H9 (cell line): ENCODE results near the gene NTRK2. TPM values are rescaled to one million over a fixed set of nuclear protein-coding genes. Genes with fewer than 3 reads are reported as not detected.

ENCODE experiments used
- DNase-seq: peaks from one replicate; pipeline ENCODE4 v3.0.0-alpha.2; 2017
- H2AFZ ChIP-seq: one replicate; pipeline ENCODE4 v1.6.1; 2013; ENCODE audit warnings: mild to moderate bottlenecking, low read length, control low read depth, moderate library complexity
- H2AK5ac ChIP-seq: 2 replicates; pipeline ENCODE4 v1.6.1; 2013; ENCODE audit warnings: low read length, control low read depth, mixed read lengths; ENCODE audit not compliant: insufficient read length
- H2BK120ac ChIP-seq: one replicate; pipeline ENCODE4 v1.6.1; 2013; ENCODE audit warnings: low read depth, mild to moderate bottlenecking, low read length, control low read depth, inconsistent platforms; ENCODE audit not compliant: poor library complexity, severe bottlenecking
- H2BK12ac ChIP-seq: 2 replicates; pipeline ENCODE4 v1.6.1; 2013; ENCODE audit warnings: low read length, control low read depth, mixed read lengths, low read depth; ENCODE audit not compliant: insufficient read length
- H2BK15ac ChIP-seq: 2 replicates; pipeline ENCODE4 v1.6.1; 2013; ENCODE audit warnings: low read depth, low read length, control low read depth
- H2BK20ac ChIP-seq: one replicate; pipeline ENCODE4 v1.6.1; 2013; ENCODE audit warnings: low read depth, mild to moderate bottlenecking, low read length, control low read depth, inconsistent platforms; ENCODE audit not compliant: poor library complexity, severe bottlenecking
- H2BK5ac ChIP-seq: 2 replicates; pipeline ENCODE4 v1.6.1; 2013; ENCODE audit warnings: low read length, control low read depth, mixed read lengths; ENCODE audit not compliant: insufficient read length
- H3K14ac ChIP-seq: 2 replicates; pipeline ENCODE4 v1.6.1; 2013; ENCODE audit warnings: low read length, control low read depth; ENCODE audit not compliant: insufficient read depth
- H3K18ac ChIP-seq: 2 replicates; pipeline ENCODE4 v1.6.1; 2013; ENCODE audit warnings: low read depth, mild to moderate bottlenecking, mixed read lengths, low read length, control low read depth; ENCODE audit not compliant: insufficient read length
- H3K23ac ChIP-seq: 2 replicates; pipeline ENCODE4 v1.6.1; 2013; ENCODE audit warnings: low read length, control low read depth, mixed read lengths, low read depth; ENCODE audit not compliant: insufficient read length
- H3K23me2 ChIP-seq: 2 replicates; pipeline ENCODE4 v1.6.1; 2013; ENCODE audit warnings: low read depth, mild to moderate bottlenecking, mixed read lengths, low read length, control low read depth; ENCODE audit not compliant: insufficient read length, poor library complexity, severe bottlenecking
- H3K27ac ChIP-seq: 2 replicates; pipeline ENCODE4 v1.5.1; 2013; ENCODE audit warnings: low read length, control low read depth, mixed read lengths, low read depth; ENCODE audit not compliant: insufficient read length
- H3K27me3 ChIP-seq: 2 replicates; pipeline ENCODE4 v1.6.1; 2013; ENCODE audit warnings: low read length, control low read depth, inconsistent platforms; ENCODE audit not compliant: insufficient read depth
- H3K4ac ChIP-seq: 2 replicates; pipeline ENCODE4 v1.6.1; 2013; ENCODE audit warnings: low read depth, mild to moderate bottlenecking, control low read depth, inconsistent platforms, low read length, moderate library complexity
- H3K4me1 ChIP-seq: 2 replicates; pipeline ENCODE4 v1.6.1; 2013; ENCODE audit warnings: low read length, control low read depth, inconsistent platforms; ENCODE audit not compliant: insufficient read depth
- H3K4me2 ChIP-seq: 2 replicates; pipeline ENCODE4 v1.6.1; 2013; ENCODE audit warnings: low read length, control low read depth, mixed read lengths; ENCODE audit not compliant: insufficient read length, insufficient read depth
- H3K56ac ChIP-seq: 2 replicates; pipeline ENCODE4 v1.6.1; 2013; ENCODE audit warnings: low read depth, mild to moderate bottlenecking, mixed read lengths, low read length, control low read depth; ENCODE audit not compliant: insufficient read length
- H3K79me1 ChIP-seq: 2 replicates; pipeline ENCODE4 v1.6.1; 2013; ENCODE audit warnings: low read depth, mild to moderate bottlenecking, moderate library complexity, low read length, control low read depth, inconsistent platforms; ENCODE audit not compliant: insufficient read depth, poor library complexity, severe bottlenecking
- H3K79me2 ChIP-seq: 2 replicates; pipeline ENCODE4 v1.6.1; 2013; ENCODE audit warnings: low read length, control low read depth, inconsistent platforms; ENCODE audit not compliant: insufficient read depth
- H3K9ac ChIP-seq: 2 replicates; pipeline ENCODE4 v1.6.1; 2013; ENCODE audit warnings: low read length, control low read depth, mixed read lengths; ENCODE audit not compliant: insufficient read length; ENCODE audit errors: extremely low read depth
- H3K9me3 ChIP-seq: one replicate; pipeline ENCODE4 v1.6.1; 2013; ENCODE audit warnings: low read depth, low read length, inconsistent platforms; ENCODE audit not compliant: control insufficient read depth
- H3T11ph ChIP-seq: one replicate; pipeline ENCODE4 v1.6.1; 2013; ENCODE audit warnings: mild to moderate bottlenecking, low read length, control low read depth, inconsistent platforms
- H4K20me1 ChIP-seq: one replicate; pipeline ENCODE4 v1.6.1; 2013; ENCODE audit not compliant: control insufficient read depth, insufficient read length, insufficient read depth
- H4K5ac ChIP-seq: 2 replicates; pipeline ENCODE4 v1.6.1; 2013; ENCODE audit warnings: low read depth, mild to moderate bottlenecking, mixed read lengths, low read length, control low read depth; ENCODE audit not compliant: insufficient read length
- H4K8ac ChIP-seq: replicated peaks from 2 replicates; pipeline ENCODE4 v1.6.1; 2013; ENCODE audit warnings: low read length, control low read depth, mixed read lengths, low read depth; ENCODE audit not compliant: insufficient read length
- H4K91ac ChIP-seq: 2 replicates; pipeline ENCODE4 v1.6.1; 2013; ENCODE audit warnings: low read depth, mild to moderate bottlenecking, moderate library complexity, mixed read lengths, low read length, control low read depth; ENCODE audit not compliant: insufficient read length
- H3K27ac Mint-ChIP-seq, 3 experiments: 2 replicates in 2 of 3; 3 replicates in 1 of 3; pipeline ENCODE4 v1.8.0; 2020 to 2021; ENCODE audit warnings: mixed read lengths in 3 of 3, mild to moderate bottlenecking in 1 of 3, moderate library complexity in 1 of 3
- H3K27me3 Mint-ChIP-seq: 2 replicates; pipeline ENCODE4 v1.8.0; 2021; ENCODE audit warnings: low read depth, mild to moderate bottlenecking, moderate library complexity, mixed read lengths
- H3K36me3 Mint-ChIP-seq, 3 experiments: 2 replicates in 2 of 3; 3 replicates in 1 of 3; pipeline ENCODE4 v1.8.0; 2020 to 2021; ENCODE audit warnings: low read depth in 3 of 3, mixed read lengths in 3 of 3; ENCODE audit not compliant: insufficient read depth in 1 of 3
- H3K4me1 Mint-ChIP-seq, 2 experiments: 2 replicates each; pipeline ENCODE4 v1.8.0; 2020; ENCODE audit warnings: mixed read lengths in 2 of 2
- H3K4me3 Mint-ChIP-seq, 2 experiments: 2 replicates in 1 of 2; 3 replicates in 1 of 2; pipeline ENCODE4 v1.8.0; 2020 to 2021; ENCODE audit warnings: mild to moderate bottlenecking in 2 of 2, mixed read lengths in 2 of 2, moderate library complexity in 1 of 2
- H3K9me3 Mint-ChIP-seq, 2 experiments: 2 replicates in 1 of 2; 3 replicates in 1 of 2; pipeline ENCODE4 v1.8.0; 2020; ENCODE audit warnings: mild to moderate bottlenecking in 2 of 2, mixed read lengths in 2 of 2, moderate library complexity in 1 of 2
- WGBS: extraction: QIAGEN DNeasy Blood & Tissue Kit; methylation state at CpG from one replicate; pipeline ENCODE4 v1.1.7; 2013; ENCODE audit warnings: missing lambda C conversion rate, low lambda C conversion rate, mixed read lengths; ENCODE audit not compliant: insufficient read length; ENCODE audit errors: extremely low coverage; 5-methylcytosine and 5-hydroxymethylcytosine counted together
- total RNA-seq: library from RNA; stranded (reverse); gene quantifications from 2 replicates; pipeline ENCODE4 v1.2.1, GENCODE V29; 2021
- TF ChIP-seq, protein P1 (sequence below): fragments of 200-600 bp; sonication (generic); conservative IDR thresholded peaks from 3 replicates; pipeline ENCODE4 v1.8.0; 2021; ENCODE audit warnings: antibody characterized with exemption, mild to moderate bottlenecking

Gene NTRK2
- total RNA-seq, 1 experiment from 2014 or later: 0.02 TPM

DNA sequence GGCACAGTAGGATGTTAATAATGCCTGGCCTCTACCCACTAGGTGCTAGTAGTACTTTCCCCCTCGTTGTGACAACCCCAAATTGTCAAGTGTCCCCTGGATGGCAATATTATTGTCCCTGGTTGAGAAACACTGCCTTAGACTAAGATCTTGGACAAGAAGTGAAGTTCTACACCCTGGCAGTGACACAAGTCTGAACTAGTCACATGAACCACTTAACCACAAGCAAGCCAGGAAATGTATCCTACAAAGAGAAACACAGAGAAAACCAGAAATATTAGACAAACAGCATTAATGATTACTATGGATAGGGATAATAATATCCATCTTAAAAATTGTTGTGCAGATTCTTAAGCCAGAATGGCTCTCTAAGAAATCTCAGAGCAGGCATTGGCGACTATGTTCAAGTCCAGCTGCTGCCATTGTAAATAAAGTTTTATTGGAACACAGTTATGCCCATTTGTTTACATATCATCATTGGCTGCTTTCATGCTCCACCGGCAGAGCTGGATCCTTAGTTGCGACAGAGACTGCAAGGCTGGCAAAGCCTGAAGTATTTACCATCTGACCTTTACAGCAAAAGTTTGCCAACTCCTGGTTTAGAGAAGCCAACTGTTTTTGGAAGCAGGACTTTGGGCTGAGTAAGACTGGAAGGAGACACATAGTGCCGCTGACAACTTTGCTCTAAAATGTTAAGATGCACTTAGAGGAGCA is 80.8 kb downstream of the NTRK2 start:
- Mint-ChIP-seq H3K27ac (no peak overlapping the region), H3K9me3 (no peaks in the 10 kb centered on the region), H3K27me3 (peaks cover 3% of the 10 kb centered on the region; the same call in 1 of the 2 replicates), H3K4me3 (no peak overlapping the region), H3K36me3 (no peaks in the 10 kb centered on the region), H3K4me1 (no peaks in the 10 kb centered on the region)
- TF ChIP-seq, protein P1, sequence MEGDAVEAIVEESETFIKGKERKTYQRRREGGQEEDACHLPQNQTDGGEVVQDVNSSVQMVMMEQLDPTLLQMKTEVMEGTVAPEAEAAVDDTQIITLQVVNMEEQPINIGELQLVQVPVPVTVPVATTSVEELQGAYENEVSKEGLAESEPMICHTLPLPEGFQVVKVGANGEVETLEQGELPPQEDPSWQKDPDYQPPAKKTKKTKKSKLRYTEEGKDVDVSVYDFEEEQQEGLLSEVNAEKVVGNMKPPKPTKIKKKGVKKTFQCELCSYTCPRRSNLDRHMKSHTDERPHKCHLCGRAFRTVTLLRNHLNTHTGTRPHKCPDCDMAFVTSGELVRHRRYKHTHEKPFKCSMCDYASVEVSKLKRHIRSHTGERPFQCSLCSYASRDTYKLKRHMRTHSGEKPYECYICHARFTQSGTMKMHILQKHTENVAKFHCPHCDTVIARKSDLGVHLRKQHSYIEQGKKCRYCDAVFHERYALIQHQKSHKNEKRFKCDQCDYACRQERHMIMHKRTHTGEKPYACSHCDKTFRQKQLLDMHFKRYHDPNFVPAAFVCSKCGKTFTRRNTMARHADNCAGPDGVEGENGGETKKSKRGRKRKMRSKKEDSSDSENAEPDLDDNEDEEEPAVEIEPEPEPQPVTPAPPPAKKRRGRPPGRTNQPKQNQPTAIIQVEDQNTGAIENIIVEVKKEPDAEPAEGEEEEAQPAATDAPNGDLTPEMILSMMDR: no peak
- no peak for DNase-seq
- Histone ChIP-seq H4K5ac (no peak overlapping the region), H3K4ac (no peak overlapping the region), H3K23me2 (no peaks in the 10 kb centered on the region), H2BK120ac (no peak overlapping the region), H3T11ph (no peak overlapping the region), H3K79me1 (no peaks in the 10 kb centered on the region), H3K23ac (no peak overlapping the region), H2AK5ac (no peak overlapping the region), H3K4me1 (no peaks in the 10 kb centered on the region), H2BK15ac (no peak overlapping the region), H2BK5ac (no peak overlapping the region), H4K8ac (no peak overlapping the region), H3K14ac (no peak overlapping the region), H3K27me3 (no peaks in the 10 kb centered on the region), H2BK20ac (no peak overlapping the region), H4K91ac (no peak overlapping the region), H3K56ac (no peak overlapping the region), H3K18ac (no peak overlapping the region), H3K4me2 (no peak overlapping the region), H3K9ac (peak overlapping the region; percentile 8), H2BK12ac (no peak overlapping the region), H3K79me2 (no peaks in the 10 kb centered on the region), H3K27ac (no peak overlapping the region), H4K20me1 (no peaks in the 10 kb centered on the region), H2AFZ (no peak overlapping the region), H3K9me3 (no peaks in the 10 kb centered on the region)
- no CpG with 5 or more reads among the region's 5 CpGs for WGBS
